AG04449 (cell line): Measurements from ENCODE around the gene RAB6C.
"Not testable (repeated sequence)": the region's sequence is repeated elsewhere in the genome, so short reads cannot be mapped to it uniquely, and the experiment has no call there.

Experiments used
- CTCF ChIA-PET: fragments of 350-600 bp; formaldehyde crosslinking; extraction: SDS; loops from one replicate; lab custom pipeline; 2021; ENCODE audit warnings: antibody characterized with exemption; lab: Yijun Ruan, JAX
- POLR2A ChIA-PET: fragments of 400-600, 350-600 bp; formaldehyde crosslinking; extraction: SDS; loops from one replicate; lab custom pipeline; 2020; ENCODE audit warnings: antibody characterized with exemption, inconsistent platforms; lab: Yijun Ruan, JAX
- DNase-seq: peaks from one replicate; pipeline ENCODE4 v3.0.0-alpha.2; 2010; ENCODE audit warnings: low read depth, low spot score
- H3K4me3 ChIP-seq: 2 replicates; pipeline ENCODE4 v1.5.1; 2011; ENCODE audit warnings: low read depth, mild to moderate bottlenecking, control low read depth, low read length
- TF ChIP-seq, protein P1 (sequence below): IDR thresholded peaks from one replicate; pipeline ENCODE4 v1.5.1; 2011; ENCODE audit warnings: mild to moderate bottlenecking, moderate library complexity, low read length, control low read depth, inconsistent platforms; ENCODE audit not compliant: insufficient read depth; ENCODE audit errors: missing control alignments

RAB6C gene

DNA sequence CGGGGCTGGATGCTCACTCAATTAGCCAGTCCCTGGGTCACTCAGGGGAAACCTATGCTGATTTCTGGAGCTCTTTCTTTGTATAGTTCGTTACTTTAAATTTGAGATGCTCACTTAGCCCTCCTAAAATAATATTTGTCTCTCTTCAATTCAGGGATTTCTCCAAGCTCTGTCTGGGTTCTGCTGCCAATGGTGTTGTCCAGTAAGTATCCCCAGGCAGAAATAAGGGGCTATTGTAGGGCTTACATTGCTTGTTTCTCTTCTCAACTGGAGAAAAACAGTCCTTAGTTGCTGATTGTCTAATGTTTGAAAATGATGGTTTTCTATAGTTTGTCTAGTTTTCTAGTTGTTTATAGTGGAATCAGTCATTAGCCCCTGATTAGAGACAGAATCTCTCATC, 5.0 kb downstream of the RAB6C start:
- no peak for DNase-seq
- TF ChIP-seq, protein P1, sequence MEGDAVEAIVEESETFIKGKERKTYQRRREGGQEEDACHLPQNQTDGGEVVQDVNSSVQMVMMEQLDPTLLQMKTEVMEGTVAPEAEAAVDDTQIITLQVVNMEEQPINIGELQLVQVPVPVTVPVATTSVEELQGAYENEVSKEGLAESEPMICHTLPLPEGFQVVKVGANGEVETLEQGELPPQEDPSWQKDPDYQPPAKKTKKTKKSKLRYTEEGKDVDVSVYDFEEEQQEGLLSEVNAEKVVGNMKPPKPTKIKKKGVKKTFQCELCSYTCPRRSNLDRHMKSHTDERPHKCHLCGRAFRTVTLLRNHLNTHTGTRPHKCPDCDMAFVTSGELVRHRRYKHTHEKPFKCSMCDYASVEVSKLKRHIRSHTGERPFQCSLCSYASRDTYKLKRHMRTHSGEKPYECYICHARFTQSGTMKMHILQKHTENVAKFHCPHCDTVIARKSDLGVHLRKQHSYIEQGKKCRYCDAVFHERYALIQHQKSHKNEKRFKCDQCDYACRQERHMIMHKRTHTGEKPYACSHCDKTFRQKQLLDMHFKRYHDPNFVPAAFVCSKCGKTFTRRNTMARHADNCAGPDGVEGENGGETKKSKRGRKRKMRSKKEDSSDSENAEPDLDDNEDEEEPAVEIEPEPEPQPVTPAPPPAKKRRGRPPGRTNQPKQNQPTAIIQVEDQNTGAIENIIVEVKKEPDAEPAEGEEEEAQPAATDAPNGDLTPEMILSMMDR = no peak
- ChIA-PET POLR2A (no interaction called here), CTCF (no interaction called here)
- no peak overlapping the region for H3K4me3 ChIP-seq

DNA sequence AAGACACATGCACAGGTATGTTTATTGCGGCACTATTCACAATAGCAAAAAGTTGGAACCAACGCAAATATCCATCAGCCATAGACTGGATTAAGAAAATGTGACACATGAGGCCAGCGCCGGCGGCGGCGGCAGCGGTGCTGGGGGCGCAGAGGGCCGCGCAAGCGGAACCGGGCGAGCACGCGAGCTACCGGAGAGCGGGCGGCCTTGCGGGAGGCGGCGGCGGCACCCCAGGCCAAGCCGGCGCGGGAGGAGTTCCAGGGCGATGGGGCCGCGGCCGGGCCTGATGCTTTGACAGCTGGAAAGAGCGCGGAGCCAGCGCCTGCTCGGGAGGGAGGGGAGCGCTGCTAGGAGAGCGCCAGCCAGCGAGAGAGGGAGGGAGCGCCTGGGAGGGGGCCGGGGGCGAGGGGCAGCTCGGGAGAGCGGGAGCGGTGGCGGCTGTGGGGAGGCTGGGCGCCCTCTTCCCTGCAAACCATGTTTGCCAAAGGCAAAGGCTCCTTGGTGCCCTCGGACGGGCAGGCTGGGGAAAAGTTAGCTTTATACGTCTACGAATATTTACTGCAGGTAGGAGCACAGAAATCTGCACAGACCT, 13.0 kb downstream of the RAB6C start:
- DNase-seq, CTCF ChIA-PET, POLR2A ChIA-PET, H3K4me3 ChIP-seq: not testable (repeated sequence)

DNA sequence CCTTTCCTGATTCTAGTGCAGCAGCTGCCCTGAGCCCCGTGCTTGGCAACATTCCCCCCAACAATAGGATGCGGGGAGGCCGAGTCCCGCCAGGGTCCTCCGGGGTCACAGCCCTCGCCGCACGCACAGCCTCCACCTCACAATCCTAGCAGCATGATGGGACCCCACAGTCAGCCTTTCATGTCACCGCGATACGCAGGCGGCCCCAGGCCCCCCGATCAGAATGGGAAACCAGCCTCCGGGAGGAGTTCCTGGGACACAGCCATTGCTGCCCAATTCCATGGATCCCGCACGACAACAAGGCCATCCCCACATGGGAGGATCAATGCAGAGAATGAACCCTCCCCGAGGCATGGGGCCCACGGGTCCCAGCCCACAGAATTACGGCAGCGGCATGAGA, 13.7 kb downstream of the RAB6C start:
- DNase-seq, H3K4me3 ChIP-seq, CTCF ChIA-PET: not testable (repeated sequence)

DNA sequence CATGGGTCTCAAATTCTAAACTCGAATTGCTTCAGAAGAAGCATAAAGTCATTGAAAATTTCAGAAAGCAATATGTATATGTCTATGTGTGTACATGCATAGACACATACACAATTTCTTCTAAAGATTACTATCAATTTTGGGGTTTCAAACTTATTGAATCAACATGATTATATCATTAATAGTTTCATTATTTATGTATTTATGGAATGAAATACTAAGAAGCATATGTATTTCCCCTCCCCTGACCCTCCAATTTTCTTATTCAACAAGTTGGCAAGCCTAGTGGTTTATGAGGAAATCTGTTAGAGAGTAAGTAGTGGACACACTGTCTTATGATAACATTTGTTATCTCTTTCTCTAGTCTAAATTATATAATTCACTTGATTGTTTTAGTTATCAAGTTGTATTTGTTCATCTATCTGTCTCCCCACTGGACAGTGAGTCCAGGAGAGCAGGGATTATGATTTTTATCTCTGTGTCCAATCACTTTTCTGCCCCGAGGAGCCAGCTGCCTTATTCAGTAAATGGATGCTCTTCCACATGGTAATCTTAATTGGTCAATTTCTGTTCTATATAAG, 17.3 kb downstream of the RAB6C start:
- DNase-seq, POLR2A ChIA-PET, CTCF ChIA-PET, H3K4me3 ChIP-seq: not testable (repeated sequence)

More for the DNA sequence above, 13.7 kb downstream of the RAB6C start:
- POLR2A ChIA-PET = not testable (repeated sequence)

DNA sequence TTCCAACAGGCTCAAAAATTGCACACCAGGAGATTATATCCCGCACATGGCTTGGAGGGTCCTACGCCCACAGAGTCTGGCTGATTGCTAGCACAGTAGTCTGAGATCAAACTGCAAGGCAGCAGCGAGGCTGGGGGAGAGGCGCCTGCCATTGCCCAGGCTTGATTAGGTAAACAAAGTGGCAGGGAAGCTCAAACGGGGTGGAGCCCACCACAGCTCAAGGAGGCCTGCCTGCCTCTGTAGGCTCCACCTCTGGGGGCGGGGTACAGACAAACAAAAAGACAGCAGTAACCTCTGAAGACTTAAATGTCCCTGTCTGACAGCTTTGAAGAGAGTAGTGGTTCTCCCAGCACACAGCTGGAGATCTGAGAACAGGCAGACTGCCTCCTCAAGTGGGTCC, 19.3 kb downstream of the RAB6C start:
- DNase-seq, H3K4me3 ChIP-seq, CTCF ChIA-PET, POLR2A ChIA-PET: not testable (repeated sequence)

DNA sequence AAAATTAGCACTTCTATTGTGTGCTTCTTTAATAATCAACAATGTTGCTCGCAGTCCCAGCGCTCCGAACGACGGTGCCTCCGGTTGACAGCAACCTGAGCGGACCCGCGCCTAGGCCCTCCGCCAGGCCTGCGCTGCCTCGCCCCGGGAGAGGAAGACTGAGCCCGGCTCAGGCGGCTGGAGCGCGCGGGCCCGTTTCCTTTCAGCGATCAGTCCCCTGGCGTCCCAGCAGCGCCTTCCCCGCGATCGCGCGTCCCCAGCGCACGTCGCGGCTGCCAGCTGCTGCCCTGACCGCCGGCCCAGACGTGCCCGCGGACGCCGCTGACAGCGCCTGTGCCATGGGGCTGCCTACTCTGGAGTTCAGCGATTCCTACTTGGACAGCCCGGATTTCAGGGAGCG, 26.4 kb downstream of the RAB6C start:
- CTCF ChIA-PET, DNase-seq, H3K4me3 ChIP-seq, POLR2A ChIA-PET: not testable (repeated sequence)

DNA sequence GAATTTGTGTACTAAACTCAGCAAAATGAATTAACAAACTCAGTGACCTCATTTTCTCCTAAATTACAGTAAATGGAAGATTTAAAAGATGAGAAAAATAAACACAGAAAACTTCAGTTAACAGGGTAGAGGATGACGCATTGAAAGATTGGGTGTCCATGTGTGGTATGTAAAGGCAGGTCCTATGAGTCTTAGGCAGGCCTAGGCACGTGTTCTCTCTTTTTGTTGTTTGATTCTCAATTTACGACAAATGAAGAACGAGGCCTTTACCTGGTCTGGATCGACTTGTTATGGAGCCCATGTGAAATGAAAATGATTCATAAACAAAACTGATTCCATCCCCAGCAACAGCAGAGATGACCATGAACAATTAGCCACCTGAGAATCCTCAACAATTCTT, 37.2 kb downstream of the RAB6C start:
- H3K4me3 ChIP-seq, DNase-seq, POLR2A ChIA-PET, CTCF ChIA-PET: not testable (repeated sequence)

DNA sequence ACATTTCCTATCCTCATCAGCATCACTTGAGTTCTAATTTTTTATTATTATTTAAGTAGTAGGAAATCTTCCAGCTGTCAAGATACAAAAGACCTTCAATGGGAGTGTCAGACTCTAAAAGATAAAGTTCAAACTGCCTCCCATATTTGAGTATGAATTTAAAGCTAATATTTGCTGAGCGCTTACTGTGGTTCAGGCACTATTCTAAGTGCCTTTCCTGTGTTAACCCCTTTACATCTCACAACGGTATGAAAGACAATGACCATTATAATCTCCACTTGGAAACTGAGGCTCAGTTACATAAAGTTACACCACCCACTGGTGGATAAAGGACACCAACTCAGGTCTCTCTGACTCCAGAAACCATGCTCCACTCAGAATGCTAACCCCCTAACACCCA, 39.9 kb downstream of the RAB6C start:
- POLR2A ChIA-PET = no interaction called here
- TF ChIP-seq, protein P1 = no peak
- CTCF ChIA-PET = no interaction called here
- DNase-seq = no peak
- H3K4me3 ChIP-seq = no peak overlapping the region

DNA sequence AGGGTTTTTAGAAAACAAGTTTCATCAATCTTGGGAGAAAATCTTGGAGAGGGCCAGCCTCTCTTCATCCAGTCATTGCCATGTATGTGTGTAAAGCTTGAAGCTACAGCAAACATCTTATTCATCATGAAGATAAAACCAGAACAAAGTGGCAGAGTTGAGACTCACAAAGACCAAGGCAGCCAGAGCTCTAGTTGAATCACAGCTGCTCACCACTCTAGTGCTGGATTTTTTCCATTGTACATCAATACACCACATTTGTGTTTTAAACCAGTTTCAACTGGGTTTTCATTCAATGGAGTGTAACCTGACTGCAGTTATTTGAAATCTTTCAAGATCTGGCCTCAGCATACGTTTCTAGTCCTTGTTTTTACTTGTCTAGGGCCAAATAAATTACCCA, 40.6 kb downstream of the RAB6C start:
- CTCF ChIA-PET, H3K4me3 ChIP-seq, POLR2A ChIA-PET, DNase-seq: not testable (repeated sequence)

DNA sequence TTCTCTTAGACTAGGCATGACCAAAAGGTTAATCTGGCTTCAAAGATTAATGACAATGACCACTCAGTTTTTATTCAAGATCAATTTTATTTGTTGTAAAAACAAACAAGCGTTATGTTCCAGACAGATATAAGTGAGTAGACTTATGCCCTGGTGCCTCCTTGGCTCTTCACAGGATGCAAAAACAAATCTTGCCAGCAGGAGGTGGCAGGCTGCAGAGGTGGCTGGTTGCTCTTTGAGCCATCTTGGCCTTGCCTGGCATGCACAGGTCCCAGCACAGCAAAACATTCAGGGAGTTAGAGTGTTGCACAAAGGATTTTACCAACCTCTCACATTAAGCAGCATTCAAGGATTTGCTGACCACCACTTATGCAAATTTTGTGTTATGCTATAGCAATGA, 46.5 kb downstream of the RAB6C start:
- POLR2A ChIA-PET, CTCF ChIA-PET, H3K4me3 ChIP-seq, DNase-seq: not testable (repeated sequence)
